Left ventricle myocardium superior (tissue), 1 donor: ENCODE data around the gene GOLGA8A. TPM values are rescaled to one million over a fixed set of nuclear protein-coding genes. Genes with fewer than 3 reads are reported as not detected.
A peak's percentile ranks its signal among the peaks of the same experiment; 100 is the strongest.
"Not testable (repeated sequence)": the region's sequence is repeated elsewhere in the genome, so short reads cannot be mapped to it uniquely, and the experiment has no call there.

Source experiments
- ATAC-seq: fragments of 200-7000 bp; cut with Tn5 transposase; one replicate; pipeline ENCODE4 v1.9.1; 2020; ENCODE audit warnings: mild to moderate bottlenecking, moderate library complexity
- DNase-seq: peaks from one replicate; pipeline ENCODE4 v3.0.0-alpha.2; 2020
- intact Hi-C: fragments of 100-400 bp; cut with micrococcal nuclease; formaldehyde crosslinking; loops from one replicate; pipeline ENCODE4 v1.11.0; 2022
- long read RNA-seq: library from polyadenylated mRNA; unstranded; transcript quantifications from one replicate; pipeline ENCODE4 v2.0.0, GENCODE V29; 2021
- total RNA-seq: library from RNA; stranded (reverse); fragmentation: NEBNext Ultra II Directional; extraction: Animal tissue kit (Norgen Biotek cat#: 25700); gene quantifications from one replicate; pipeline ENCODE4 v1.2.1, GENCODE V29; 2021
- donor health status: DM: no; HTN: yes; CAD: no; lungs with severe emphysema.

Gene GOLGA8A
- 17.7 TPM for total RNA-seq
- long read RNA-seq, partial matches to known transcripts, result 6 of 15 reads
- long read RNA-seq, other reads (novel, unspliced or antisense), result 9 of 15 reads

DNA sequence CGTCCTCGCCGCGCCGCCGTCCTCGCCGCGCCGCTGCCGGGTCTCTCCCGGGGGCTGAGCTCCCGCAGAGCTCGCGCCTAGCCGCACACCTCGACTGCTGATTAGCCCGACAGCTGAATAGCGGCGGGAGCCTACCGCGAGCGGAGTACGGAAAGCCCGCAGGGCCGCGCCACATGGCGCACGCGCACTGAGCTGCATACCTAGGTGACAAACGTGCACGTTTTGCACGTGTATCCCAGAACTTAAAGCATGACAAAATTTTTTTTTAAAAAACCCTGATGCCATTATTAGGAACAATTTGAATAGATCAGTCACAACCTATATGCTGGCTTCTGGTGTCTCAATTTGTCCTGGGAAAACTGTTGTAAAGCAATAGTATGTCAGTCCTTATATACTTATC is at the start of gene GOLGA8A:
Gene GOLGA8A, minus strand, starts transcription at position 122 of the 400 bp plus-strand sequence. CDS start 48,117 bp downstream, outside the sequence.
- ATAC-seq (peak; percentile 46), DNase-seq (peak; percentile 82)
- intact Hi-C loops, result no loop called here

GRCh38 chr15:34483644-34484043 is 46.0 kb upstream of the GOLGA8A start:
- intact Hi-C loops, result no loop called here

GRCh38 chr15:34481370-34481769 is 43.8 kb upstream of the GOLGA8A start:
- intact Hi-C loops, result no loop called here
- ATAC-seq (no peak), DNase-seq (no peak)

More at GRCh38 chr15:34483644-34484043, 46.0 kb upstream of the GOLGA8A start:
- DNase-seq, result no peak
- no peak for ATAC-seq

GRCh38 chr15:34473840-34474239 is 36.2 kb upstream of the GOLGA8A start:
- intact Hi-C loops, result no loop called here

DNA sequence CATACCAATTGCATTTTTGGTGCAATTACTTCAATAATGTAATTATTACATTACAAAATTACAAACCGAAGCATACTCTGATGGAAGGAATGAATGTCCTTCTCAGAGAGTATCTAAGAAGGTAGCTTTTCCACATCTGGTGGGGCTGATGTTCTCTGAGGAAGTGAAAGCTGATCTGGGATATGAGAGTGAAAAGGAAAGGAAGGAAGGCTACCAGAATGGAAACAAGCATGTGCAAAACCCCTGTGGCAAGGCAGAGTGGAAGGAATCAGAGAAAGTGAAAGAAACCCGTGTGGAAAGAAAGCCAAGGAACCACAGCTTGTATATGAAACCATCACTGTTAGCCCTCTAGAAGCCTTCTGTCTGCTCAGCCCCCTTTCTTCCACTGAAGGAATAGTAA is 35.3 kb upstream of the GOLGA8A start:
- intact Hi-C loops, result no loop called here
- DNase-seq (no peak), ATAC-seq (no peak)

More at GRCh38 chr15:34473840-34474239, 36.2 kb upstream of the GOLGA8A start:
- ATAC-seq (no peak), DNase-seq (no peak)

DNA sequence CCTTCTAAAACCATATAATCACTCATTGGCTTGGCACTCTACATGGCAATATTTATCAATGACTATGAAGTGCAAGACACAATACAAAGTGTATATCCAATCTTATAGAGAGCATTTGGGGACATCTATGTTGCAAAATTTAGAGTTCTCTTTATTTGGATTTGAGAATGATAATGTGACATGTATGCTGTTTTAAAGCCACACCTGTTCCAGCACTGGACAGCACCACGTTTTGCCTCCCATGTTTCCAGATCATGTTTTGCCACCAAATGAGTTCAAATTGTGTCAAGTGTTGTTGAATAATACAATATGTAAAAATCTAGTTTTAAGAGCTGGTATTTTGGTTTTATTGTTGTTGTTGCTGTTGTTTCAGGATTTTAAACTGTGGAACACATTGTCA is 33.3 kb upstream of the GOLGA8A start:
- DNase-seq (no peak), ATAC-seq (no peak)
- intact Hi-C loops, result no loop called here

- intact Hi-C loops, result no loop called here
- ATAC-seq (no peak), DNase-seq (no peak)
Observed at GRCh38 chr15:34470091-34470490, 32.5 kb upstream of the GOLGA8A start.

DNA sequence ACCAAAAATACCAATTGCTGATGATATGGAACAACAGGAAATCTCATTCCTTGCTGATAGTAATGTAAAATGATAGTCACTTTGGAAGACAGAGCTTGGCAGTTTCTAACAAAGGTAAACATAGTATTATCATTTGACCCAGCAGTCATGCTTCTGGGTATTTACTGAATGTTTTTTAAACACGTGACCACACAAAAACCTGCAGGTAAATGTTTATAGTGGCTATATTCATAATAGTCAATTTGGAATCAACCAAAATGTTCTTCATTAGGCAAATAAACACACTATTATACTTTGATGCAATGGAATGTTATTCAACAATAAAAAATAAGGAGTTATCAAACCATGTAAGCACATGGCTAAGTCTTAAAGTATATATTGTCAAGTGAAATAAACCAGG is 24.1 kb upstream of the GOLGA8A start:
- no peak for DNase-seq
- ATAC-seq, result no peak
- intact Hi-C loops, result no loop called here

- DNase-seq, result no peak
- no peak for ATAC-seq
- intact Hi-C loops, result no loop called here
Observed at GRCh38 chr15:34460451-34460850, 22.8 kb upstream of the GOLGA8A start.

DNA sequence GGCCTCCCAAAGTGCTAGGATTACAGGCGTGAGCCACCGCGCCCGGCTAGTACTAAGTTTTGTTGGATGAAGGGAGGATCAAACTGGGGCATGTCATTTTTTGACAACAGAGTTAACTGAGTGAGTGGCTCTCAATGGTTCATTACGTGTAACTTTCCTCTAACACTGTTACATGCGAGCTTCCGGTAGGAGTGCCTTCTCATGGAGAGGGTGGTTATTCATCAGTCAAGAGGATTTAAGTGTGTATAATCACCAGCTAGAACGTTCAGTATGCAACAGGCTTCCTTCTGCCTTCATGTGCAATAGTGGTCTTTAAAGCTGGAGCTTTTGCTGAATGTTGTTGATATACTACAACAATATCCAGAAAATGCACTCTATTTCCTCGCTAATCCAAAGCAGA is 19.1 kb upstream of the GOLGA8A start:
- DNase-seq, result no peak
- no peak for ATAC-seq
- intact Hi-C loops, result no loop called here

DNA sequence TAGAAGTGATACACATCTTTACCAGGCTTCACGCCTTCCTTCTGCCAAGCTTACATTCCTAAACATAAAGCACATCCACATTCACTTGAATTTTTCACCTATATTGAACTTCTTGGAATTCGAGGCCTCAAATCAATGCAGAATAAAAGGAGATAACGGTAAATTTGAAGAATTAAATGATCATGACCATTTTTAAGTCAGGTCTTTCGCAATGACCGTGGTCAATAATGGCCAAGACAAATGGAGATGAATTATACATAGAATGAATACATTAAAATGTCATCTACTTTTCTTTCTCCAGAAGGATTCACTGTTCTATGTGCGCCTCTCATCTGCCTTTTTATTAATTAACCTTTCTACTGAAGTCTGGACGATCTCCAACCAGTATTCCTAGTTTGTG is 5.3 kb upstream of the GOLGA8A start:
- intact Hi-C loops, result no loop called here
- DNase-seq, result no peak

GRCh38 chr15:34439878-34440277 is 2.3 kb upstream of the GOLGA8A start:
- ATAC-seq, result no peak
- DNase-seq, result no peak
- intact Hi-C loops, result no loop called here

More for the DNA sequence above, 5.3 kb upstream of the GOLGA8A start:
- no peak for ATAC-seq

DNA sequence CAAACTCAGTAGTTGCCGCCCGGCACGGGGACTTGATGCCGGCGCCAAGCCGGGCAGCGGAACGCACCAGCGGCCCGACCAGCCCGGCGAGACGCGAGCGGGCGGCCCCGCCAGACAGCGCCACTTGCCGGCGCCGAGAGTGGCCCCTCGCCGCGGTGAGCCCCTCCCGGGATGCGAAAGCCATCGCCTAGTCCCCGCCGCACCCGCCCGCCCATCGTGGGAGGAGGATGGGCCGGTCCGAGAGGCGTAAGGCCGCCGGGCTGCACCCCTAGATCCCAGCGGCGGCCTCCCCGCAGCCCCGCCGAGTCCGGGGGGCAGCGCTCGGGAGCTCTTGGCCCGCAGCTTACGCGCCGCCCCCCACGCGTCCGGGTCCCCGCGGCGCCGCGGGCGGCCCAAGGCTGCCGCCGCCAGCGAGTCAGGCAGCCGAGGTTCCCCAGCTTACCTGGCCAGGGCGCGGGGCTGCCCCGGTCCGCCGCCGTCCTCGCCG is 609 bp downstream of the GOLGA8A start:
- ATAC-seq (peak; percentile 67), DNase-seq (peak; percentile 67)
- intact Hi-C loops, result no loop called here

DNA sequence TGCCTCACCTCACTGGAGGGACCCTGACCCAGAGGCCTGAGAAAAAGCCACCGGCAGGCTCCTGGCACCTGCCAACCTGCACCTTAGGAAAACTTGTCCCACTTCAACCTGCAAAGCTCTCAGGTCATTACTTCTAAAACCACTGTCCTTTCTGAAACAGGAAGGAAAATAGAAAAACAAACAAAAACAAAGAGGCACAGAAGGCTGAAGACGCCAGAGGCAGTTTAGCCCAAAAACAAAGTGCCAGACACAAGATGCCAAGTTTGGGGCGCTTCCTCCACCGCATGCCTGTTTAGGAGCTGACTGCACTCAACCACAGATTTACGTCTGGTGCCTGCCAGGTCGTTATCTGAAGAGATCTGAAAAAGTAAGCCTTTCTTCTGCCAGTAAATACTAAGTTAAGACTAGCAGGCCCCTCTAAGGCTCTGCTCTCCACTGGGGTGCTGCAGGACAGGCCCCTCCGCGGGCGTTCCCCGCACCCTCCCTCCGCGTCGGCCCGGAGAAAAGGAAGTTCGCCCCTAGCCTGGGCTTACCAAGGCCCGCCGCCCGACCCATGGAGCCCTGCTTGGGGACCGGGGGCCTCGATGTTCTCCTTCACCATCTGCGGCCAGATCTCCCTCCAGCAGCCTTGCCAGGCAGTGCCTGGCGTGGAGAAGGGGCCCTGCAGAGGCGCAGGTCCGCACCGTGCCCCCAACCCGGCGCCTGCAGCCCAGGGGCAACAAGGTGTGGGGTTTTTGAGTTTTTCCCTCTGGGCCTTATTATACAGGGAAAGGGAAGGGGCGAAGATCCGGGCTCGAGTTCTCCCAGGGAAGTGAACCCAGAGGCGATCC is 1.3 kb downstream of the GOLGA8A start:
- intact Hi-C loops, result no loop called here
- peak; percentile 16 for ATAC-seq
- DNase-seq, result peak; percentile 37

DNA sequence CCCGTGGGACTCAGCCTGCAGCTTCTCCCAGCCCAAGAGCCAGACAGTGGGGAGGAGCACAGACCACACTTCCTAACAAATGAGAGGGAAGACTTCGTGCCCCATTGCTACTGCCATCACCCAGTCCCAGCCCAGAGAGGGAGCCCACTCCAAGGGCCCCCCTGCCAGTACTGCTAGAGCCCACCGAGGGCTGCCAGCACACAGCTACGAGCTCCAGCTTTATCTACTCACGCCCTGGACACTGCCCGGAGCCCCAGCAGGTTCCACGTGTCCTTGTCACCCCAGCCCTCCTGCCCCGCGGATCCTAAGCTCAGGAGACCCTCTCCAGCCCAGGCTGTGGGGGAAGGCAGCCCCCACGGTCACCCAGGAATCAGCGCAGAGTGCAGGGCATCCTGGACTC is 1.9 kb downstream of the GOLGA8A start:
- no peak for DNase-seq
- intact Hi-C loops, result no loop called here
- no peak for ATAC-seq

DNA sequence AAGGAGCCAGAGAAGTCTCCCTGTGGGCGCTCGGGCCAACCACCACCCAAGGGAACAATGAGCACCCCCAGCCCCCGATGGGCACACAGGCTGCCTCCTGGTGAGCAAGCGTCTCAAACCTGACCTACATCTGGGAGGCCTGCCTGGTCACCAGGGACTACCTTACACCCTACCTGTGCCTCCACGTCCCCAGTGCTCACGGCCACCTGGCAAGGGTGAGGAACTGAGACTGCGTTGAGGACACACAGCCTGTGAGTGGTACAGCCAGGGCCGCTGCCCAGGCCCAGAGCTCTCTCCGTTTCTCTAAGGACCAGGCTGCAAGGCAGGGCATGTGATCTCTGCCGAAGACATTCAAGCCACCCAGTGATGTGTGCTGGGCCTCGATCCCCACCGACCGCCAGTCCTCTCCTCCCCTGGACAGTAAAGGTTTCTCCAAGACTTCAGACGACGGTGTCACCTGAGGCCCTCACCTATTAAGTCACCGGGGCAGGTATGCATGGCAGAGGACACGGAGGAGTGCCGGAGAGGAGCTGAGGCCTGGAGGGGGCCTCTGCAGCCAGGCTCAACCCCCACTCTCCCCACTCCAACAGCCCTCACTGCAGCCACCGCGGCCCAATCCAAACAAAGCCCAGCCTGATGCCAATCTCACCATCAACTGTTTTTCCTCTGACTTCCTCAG is 2.8 kb downstream of the GOLGA8A start:
- ATAC-seq (peak; percentile 16), DNase-seq (no peak)
- intact Hi-C loops, result no loop called here

DNA sequence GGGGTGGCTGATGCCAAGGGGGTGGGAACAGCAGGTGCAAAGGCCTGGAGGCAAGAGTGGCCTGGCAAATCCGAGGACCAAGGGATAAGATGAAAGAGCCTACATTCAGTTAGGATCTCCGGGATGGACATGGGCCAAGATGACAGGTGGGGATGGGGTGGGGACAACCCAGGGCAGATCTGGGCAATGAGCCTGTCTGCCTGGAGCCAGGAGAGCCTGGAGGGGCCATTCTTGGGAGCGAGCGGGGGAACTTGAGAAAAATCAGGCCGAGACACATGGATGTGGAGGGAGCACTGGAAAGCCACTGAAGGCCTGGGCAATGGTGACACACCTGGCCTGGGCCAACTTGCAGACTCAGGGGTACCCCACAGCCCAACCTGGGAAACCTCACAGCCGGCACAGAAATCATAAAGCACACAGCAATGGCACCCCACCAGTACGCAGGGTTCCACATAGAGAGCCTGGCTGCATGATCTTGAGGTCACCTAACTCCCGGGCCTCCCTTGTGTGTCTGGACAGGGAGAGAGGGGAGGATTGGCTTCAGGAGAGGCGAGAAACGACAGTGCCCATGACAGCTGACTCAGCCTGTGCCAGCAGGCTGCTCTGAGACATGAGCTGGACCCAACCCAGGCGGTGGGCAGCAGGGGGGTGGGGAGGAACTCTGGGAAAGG is 3.5 kb downstream of the GOLGA8A start:
- intact Hi-C loops, result not testable (repeated sequence)
- DNase-seq (peak; percentile 60), ATAC-seq (peak; percentile 91)

DNA sequence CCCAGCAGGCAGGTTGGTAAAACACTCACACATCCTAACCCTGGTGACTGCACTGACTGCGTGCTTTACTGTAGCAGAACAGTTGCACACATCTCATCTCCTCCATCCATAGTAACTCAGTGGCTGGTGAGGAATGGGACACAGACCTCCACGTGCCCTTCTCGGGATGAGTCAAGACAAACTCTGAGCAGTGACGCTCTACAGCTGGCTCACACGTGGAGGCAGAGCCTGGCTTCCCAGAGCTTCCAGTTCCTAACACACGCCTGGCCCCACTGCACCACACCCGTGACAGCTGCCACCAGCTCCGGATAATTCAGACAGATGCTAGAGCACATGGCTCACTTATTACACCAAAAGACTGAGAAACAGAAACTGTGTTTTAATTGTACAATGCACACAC is 7.0 kb downstream of the GOLGA8A start:
- DNase-seq, ATAC-seq, intact Hi-C loops: not testable (repeated sequence)

GRCh38 chr15:34423425-34424090 is 14.1 kb downstream of the GOLGA8A start:
- DNase-seq, intact Hi-C loops: not testable (repeated sequence)
- ATAC-seq, result peak; percentile 81
